ENCODE measurements around the gene LAMA1.
A peak's percentile ranks its signal among the peaks of the same experiment; 100 is the strongest.

LAMA1 gene

GRCh38 chr18:6927153-6927552 lies 190.4 kb downstream of the LAMA1 start:
- DNase-seq (ENCODE audit: low read depth) = no peak
- no peak overlapping the region for H3K4me3 ChIP-seq (ENCODE audit: low read length)
- no peak for TF ChIP-seq CTCF (IDR thresholded peaks at IDR 0.05; ENCODE audit: insufficient read depth, low read depth, low read length, missing control alignments)

GRCh38 chr18:6923220-6923619 lies 194.4 kb downstream of the LAMA1 start:
- TF ChIP-seq CTCF (IDR thresholded peaks at IDR 0.05; ENCODE audit: insufficient read depth, low read depth, low read length, missing control alignments) = no peak
- no peak for DNase-seq (ENCODE audit: low read depth)
- H3K4me3 ChIP-seq (ENCODE audit: low read length) = no peak overlapping the region

- H3K4me3 ChIP-seq (ENCODE audit: low read length) = no peak overlapping the region
- no peak for DNase-seq (ENCODE audit: low read depth)
- TF ChIP-seq CTCF (IDR thresholded peaks at IDR 0.05; ENCODE audit: insufficient read depth, low read depth, low read length, missing control alignments) = no peak
Observed at GRCh38 chr18:6921571-6921970, 196.0 kb downstream of the LAMA1 start.

GRCh38 chr18:6920099-6920955 lies 197.3 kb downstream of the LAMA1 start:
- H3K4me3 ChIP-seq (ENCODE audit: low read length) = no peak overlapping the region
- DNase-seq (ENCODE audit: low read depth) = peak; percentile 72
- peak; percentile 97 for TF ChIP-seq CTCF (IDR thresholded peaks at IDR 0.05; ENCODE audit: insufficient read depth, low read depth, low read length, missing control alignments)

DNA sequence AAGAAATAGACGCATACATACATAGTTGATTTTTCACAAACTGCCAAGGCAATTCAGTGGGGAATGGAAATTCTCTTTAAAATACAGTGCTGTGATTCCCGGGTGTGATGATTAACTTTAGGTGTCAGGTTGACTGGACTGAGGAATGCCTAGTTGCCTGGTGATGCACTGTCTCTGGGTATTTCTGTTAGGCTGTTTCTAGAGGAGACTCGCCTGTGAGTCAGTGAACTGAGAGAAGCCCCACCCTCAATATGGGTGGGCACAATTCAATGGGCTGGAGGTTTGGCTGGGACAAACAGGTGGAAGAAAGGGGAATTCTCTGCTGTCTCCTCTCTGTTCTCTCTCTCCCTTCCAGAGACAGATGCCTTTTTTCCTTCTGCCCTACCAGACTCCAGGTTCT lies 200.5 kb downstream of the LAMA1 start:
- no peak for TF ChIP-seq CTCF (IDR thresholded peaks at IDR 0.05; ENCODE audit: insufficient read depth, low read depth, low read length, missing control alignments)
- no peak overlapping the region for H3K4me3 ChIP-seq (ENCODE audit: low read length)
- peak; percentile 68 for DNase-seq (ENCODE audit: low read depth)

DNA sequence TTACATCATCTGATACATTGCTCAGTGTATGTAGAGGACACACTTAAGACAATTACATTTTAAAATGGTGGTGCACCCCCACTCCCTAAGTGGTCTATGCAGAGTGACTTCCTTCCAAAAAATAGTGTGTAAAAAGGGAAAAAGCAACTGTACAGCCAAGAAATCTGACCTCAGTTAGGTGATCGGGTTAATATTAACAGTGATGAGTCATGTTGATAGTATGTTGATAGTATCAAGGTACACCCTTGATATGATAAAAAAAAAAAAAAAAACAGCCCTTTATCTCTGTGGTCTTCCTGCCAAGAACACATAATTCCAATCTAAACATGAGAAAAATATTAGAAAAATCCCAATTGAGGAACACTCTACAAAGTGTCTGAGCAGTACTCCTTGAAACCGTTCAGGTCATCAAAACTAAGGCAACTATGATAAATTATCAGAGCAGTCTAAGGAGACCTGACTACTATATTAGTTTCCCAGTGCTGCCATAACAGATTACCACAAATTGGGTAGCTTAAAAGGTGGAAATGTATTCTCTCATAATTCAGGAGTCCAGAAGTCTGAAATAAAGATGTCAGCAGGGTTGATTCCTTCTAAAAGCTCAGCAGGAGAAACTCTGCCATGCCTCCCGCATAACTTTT lies 216.2 kb downstream of the LAMA1 start:
- no peak for TF ChIP-seq CTCF (IDR thresholded peaks at IDR 0.05; ENCODE audit: insufficient read depth, low read depth, low read length, missing control alignments)
- H3K4me3 ChIP-seq (ENCODE audit: low read length) = no peak overlapping the region
- DNase-seq (ENCODE audit: low read depth) = no peak

Measured in epithelial cell of esophagus (primary cell).